ENCODE data around the gene GPC6.
A peak's percentile ranks its signal among the peaks of the same experiment; 100 is the strongest.

Gene GPC6

DNA sequence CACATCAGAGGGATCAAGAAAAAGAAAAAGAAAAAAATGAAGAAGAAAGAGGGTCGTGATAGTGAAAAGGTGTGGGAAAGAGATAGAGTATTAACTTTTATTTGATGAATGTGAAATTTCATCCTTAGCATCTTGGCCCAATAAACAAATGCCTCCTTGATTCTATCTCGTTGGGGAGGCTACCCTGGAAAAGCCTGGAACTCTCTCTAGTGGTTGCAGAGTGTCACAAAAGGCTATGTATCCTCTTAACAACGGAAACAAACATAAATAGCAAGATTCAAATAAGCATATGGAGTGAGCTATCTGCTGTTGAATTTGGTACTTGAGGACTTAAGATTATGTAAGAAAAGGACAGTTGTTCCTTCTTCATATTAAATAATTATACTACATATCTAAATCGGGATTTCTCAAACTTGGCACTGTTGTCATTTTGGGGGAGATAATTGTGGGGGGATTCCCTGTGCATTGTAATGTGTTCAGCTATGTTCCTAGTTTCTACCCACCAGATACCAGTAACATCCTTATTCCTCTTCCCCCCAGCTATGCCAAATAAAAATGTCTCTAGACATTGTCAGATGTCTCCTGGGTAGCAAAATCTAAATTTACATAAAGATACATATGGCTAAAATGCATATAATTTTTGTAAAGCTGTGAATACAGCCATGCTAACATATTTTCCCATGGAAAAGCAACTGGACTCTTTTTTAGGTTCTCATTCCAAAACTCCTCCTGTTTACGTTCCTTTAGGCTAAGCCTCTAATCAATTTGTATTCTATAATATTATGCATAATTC is 695.7 kb downstream of the GPC6 start:
- H3K18ac ChIP-seq (ENCODE audit: low read depth in 1 of 2, low read length in 2 of 2), result no peak overlapping the region
- H3K4me3 ChIP-seq (ENCODE audit: insufficient read depth in 1 of 2, low read depth in 1 of 2, low read length in 2 of 2), result no peak overlapping the region
- H3K23ac ChIP-seq (ENCODE audit: low read length in 2 of 2), result no peak overlapping the region
- no peak overlapping the region for H3K4me2 ChIP-seq (ENCODE audit: low read length, poor library complexity, severe bottlenecking)
- H3K36me3 ChIP-seq (ENCODE audit: control insufficient read depth in 1 of 2, insufficient read depth in 2 of 2, low read depth in 1 of 2, low read length in 2 of 2), result no peaks in the 10 kb centered on the region
- 67% methylated on average over 2 of the region's 5 CpGs for WGBS
- no peak for DNase-seq
- H4K8ac ChIP-seq (ENCODE audit: low read length), result no peak overlapping the region
- no peak overlapping the region for H2BK15ac ChIP-seq (ENCODE audit: low read depth, poor library complexity, severe bottlenecking)
- no peaks in the 10 kb centered on the region for H3K27me3 ChIP-seq (ENCODE audit: control insufficient read depth in 1 of 2, insufficient read depth in 1 of 2, low read length in 2 of 2)
- no peak overlapping the region for H2BK5ac ChIP-seq (ENCODE audit: low read depth, low read length, poor library complexity, severe bottlenecking)
- no peak overlapping the region for H4K91ac ChIP-seq (ENCODE audit: low read length)
- no peak overlapping the region for H3K9ac ChIP-seq (ENCODE audit: low read length)
- H3K79me1 ChIP-seq (replicated peaks; ENCODE audit: low read length, poor library complexity, severe bottlenecking), result no peaks in the 10 kb centered on the region
- H3K4me1 ChIP-seq (ENCODE audit: control insufficient read depth, insufficient read depth, low read depth, low read length), result no peaks in the 10 kb centered on the region
- H2AK5ac ChIP-seq (ENCODE audit: low read length, severe bottlenecking), result no peak overlapping the region
- H3K9me3 ChIP-seq (ENCODE audit: control insufficient read depth, low read length), result no peaks in the 10 kb centered on the region
- H2BK120ac ChIP-seq (ENCODE audit: low read depth, low read length), result no peak overlapping the region
- H2AFZ ChIP-seq (ENCODE audit: low read depth, low read length), result no peak overlapping the region
- no peak overlapping the region for H2BK12ac ChIP-seq (ENCODE audit: low read length in 2 of 2)
- no peak overlapping the region for H3K4ac ChIP-seq (ENCODE audit: low read depth in 1 of 2, low read length in 2 of 2)
- no peak overlapping the region for H3K14ac ChIP-seq (ENCODE audit: low read length in 2 of 2)
- no peak overlapping the region for H3K27ac ChIP-seq (ENCODE audit: low read length, poor library complexity, severe bottlenecking)

GRCh38 chr13:93925990-93926389 is 699.4 kb downstream of the GPC6 start:
- Histone ChIP-seq H3K23ac (ENCODE audit: low read length in 2 of 2) (no peak overlapping the region), H3K4me1 (ENCODE audit: control insufficient read depth, insufficient read depth, low read depth, low read length) (no peaks in the 10 kb centered on the region), H3K27me3 (ENCODE audit: control insufficient read depth in 1 of 2, insufficient read depth in 1 of 2, low read length in 2 of 2) (no peaks in the 10 kb centered on the region), H3K4me2 (ENCODE audit: low read length, poor library complexity, severe bottlenecking) (no peak overlapping the region), H2AFZ (ENCODE audit: low read depth, low read length) (no peak overlapping the region), H3K79me1 (replicated peaks; ENCODE audit: low read length, poor library complexity, severe bottlenecking) (peaks cover 2% of the 10 kb centered on the region), H4K91ac (ENCODE audit: low read length) (no peak overlapping the region), H2BK120ac (ENCODE audit: low read depth, low read length) (no peak overlapping the region), H2BK5ac (ENCODE audit: low read depth, low read length, poor library complexity, severe bottlenecking) (no peak overlapping the region), H3K14ac (ENCODE audit: low read length in 2 of 2) (no peak overlapping the region), H3K36me3 (ENCODE audit: control insufficient read depth in 1 of 2, insufficient read depth in 2 of 2, low read depth in 1 of 2, low read length in 2 of 2) (no peaks in the 10 kb centered on the region), H3K4ac (ENCODE audit: low read depth in 1 of 2, low read length in 2 of 2) (no peak overlapping the region), H3K27ac (ENCODE audit: low read length, poor library complexity, severe bottlenecking) (no peak overlapping the region), H2BK15ac (ENCODE audit: low read depth, poor library complexity, severe bottlenecking) (no peak overlapping the region), H3K9ac (ENCODE audit: low read length) (no peak overlapping the region), H2AK5ac (ENCODE audit: low read length, severe bottlenecking) (no peak overlapping the region), H3K18ac (ENCODE audit: low read depth in 1 of 2, low read length in 2 of 2) (no peak overlapping the region), H2BK12ac (ENCODE audit: low read length in 2 of 2) (peak overlapping the region in 1 of 2 experiments; percentile 67), H3K9me3 (ENCODE audit: control insufficient read depth, low read length) (no peaks in the 10 kb centered on the region), H3K4me3 (ENCODE audit: insufficient read depth in 1 of 2, low read depth in 1 of 2, low read length in 2 of 2) (no peak overlapping the region), H4K8ac (ENCODE audit: low read length) (no peak overlapping the region)
- DNase-seq, result peak; percentile 23
- WGBS, result 100% methylated on average over 1 of the region's 1 CpG

DNA sequence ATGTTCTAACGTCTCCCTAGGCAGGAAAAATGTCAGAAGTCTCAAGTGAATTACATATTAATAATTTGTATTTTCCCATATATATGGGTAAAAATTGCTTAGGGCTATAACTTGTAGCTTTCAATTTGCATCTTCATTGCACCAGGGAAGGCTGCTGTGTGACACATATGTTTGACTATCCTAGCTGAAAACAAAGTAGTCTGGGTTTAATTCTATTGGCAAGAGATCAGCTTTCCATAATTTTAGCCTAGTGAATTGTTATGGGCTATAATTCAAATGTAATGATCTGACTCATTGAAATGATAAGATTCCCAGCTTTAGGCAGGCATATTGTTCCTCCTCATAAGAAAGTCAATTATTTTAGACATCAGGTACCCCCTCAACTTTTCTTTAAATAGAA is 699.8 kb downstream of the GPC6 start:
- no CpG with 5 or more reads among the region's 1 CpG for WGBS
- Histone ChIP-seq H3K23ac (ENCODE audit: low read length in 2 of 2) (no peak overlapping the region), H3K36me3 (ENCODE audit: control insufficient read depth in 1 of 2, insufficient read depth in 2 of 2, low read depth in 1 of 2, low read length in 2 of 2) (no peaks in the 10 kb centered on the region), H3K79me1 (replicated peaks; ENCODE audit: low read length, poor library complexity, severe bottlenecking) (peaks cover 2% of the 10 kb centered on the region), H3K4me2 (ENCODE audit: low read length, poor library complexity, severe bottlenecking) (no peak overlapping the region), H3K4me3 (ENCODE audit: insufficient read depth in 1 of 2, low read depth in 1 of 2, low read length in 2 of 2) (no peak overlapping the region), H3K9me3 (ENCODE audit: control insufficient read depth, low read length) (no peaks in the 10 kb centered on the region), H3K9ac (ENCODE audit: low read length) (no peak overlapping the region), H2BK15ac (ENCODE audit: low read depth, poor library complexity, severe bottlenecking) (no peak overlapping the region), H4K91ac (ENCODE audit: low read length) (no peak overlapping the region), H3K27ac (ENCODE audit: low read length, poor library complexity, severe bottlenecking) (no peak overlapping the region), H3K4ac (ENCODE audit: low read depth in 1 of 2, low read length in 2 of 2) (no peak overlapping the region), H3K14ac (ENCODE audit: low read length in 2 of 2) (no peak overlapping the region), H2BK5ac (ENCODE audit: low read depth, low read length, poor library complexity, severe bottlenecking) (no peak overlapping the region), H3K4me1 (ENCODE audit: control insufficient read depth, insufficient read depth, low read depth, low read length) (no peaks in the 10 kb centered on the region), H3K18ac (ENCODE audit: low read depth in 1 of 2, low read length in 2 of 2) (no peak overlapping the region), H2AFZ (ENCODE audit: low read depth, low read length) (no peak overlapping the region), H3K27me3 (ENCODE audit: control insufficient read depth in 1 of 2, insufficient read depth in 1 of 2, low read length in 2 of 2) (no peaks in the 10 kb centered on the region), H4K8ac (ENCODE audit: low read length) (no peak overlapping the region), H2AK5ac (ENCODE audit: low read length, severe bottlenecking) (no peak overlapping the region), H2BK12ac (ENCODE audit: low read length in 2 of 2) (no peak overlapping the region), H2BK120ac (ENCODE audit: low read depth, low read length) (no peak overlapping the region)
- no peak for DNase-seq

GRCh38 chr13:93927431-93927830 is 700.8 kb downstream of the GPC6 start:
- no peak for DNase-seq
- Histone ChIP-seq H2AFZ (ENCODE audit: low read depth, low read length) (no peak overlapping the region), H3K4me2 (ENCODE audit: low read length, poor library complexity, severe bottlenecking) (no peak overlapping the region), H3K36me3 (ENCODE audit: control insufficient read depth in 1 of 2, insufficient read depth in 2 of 2, low read depth in 1 of 2, low read length in 2 of 2) (no peaks in the 10 kb centered on the region), H3K4ac (ENCODE audit: low read depth in 1 of 2, low read length in 2 of 2) (no peak overlapping the region), H3K4me3 (ENCODE audit: insufficient read depth in 1 of 2, low read depth in 1 of 2, low read length in 2 of 2) (no peak overlapping the region), H2BK120ac (ENCODE audit: low read depth, low read length) (no peak overlapping the region), H3K4me1 (ENCODE audit: control insufficient read depth, insufficient read depth, low read depth, low read length) (no peaks in the 10 kb centered on the region), H3K23ac (ENCODE audit: low read length in 2 of 2) (no peak overlapping the region), H4K8ac (ENCODE audit: low read length) (no peak overlapping the region), H3K14ac (ENCODE audit: low read length in 2 of 2) (no peak overlapping the region), H3K9ac (ENCODE audit: low read length) (no peak overlapping the region), H2BK15ac (ENCODE audit: low read depth, poor library complexity, severe bottlenecking) (no peak overlapping the region), H3K9me3 (ENCODE audit: control insufficient read depth, low read length) (no peaks in the 10 kb centered on the region), H2AK5ac (ENCODE audit: low read length, severe bottlenecking) (no peak overlapping the region), H3K27me3 (ENCODE audit: control insufficient read depth in 1 of 2, insufficient read depth in 1 of 2, low read length in 2 of 2) (no peaks in the 10 kb centered on the region), H3K27ac (ENCODE audit: low read length, poor library complexity, severe bottlenecking) (no peak overlapping the region), H2BK12ac (ENCODE audit: low read length in 2 of 2) (no peak overlapping the region), H3K18ac (ENCODE audit: low read depth in 1 of 2, low read length in 2 of 2) (no peak overlapping the region), H3K79me1 (replicated peaks; ENCODE audit: low read length, poor library complexity, severe bottlenecking) (peaks cover 2% of the 10 kb centered on the region), H4K91ac (ENCODE audit: low read length) (no peak overlapping the region), H2BK5ac (ENCODE audit: low read depth, low read length, poor library complexity, severe bottlenecking) (no peak overlapping the region)
- WGBS, result no CpG with 5 or more reads among the region's 1 CpG

All from mesenchymal stem cell (in vitro differentiated cells and primary cell).